ENCODE measurements around the gene PGM2. TPM values are rescaled to one million over a fixed set of nuclear protein-coding genes. Genes with fewer than 3 reads are reported as not detected.

Gene PGM2
- polyA plus RNA-seq, 1 donor (not counting 4 experiments of a cell fraction or from before 2014, with no cell fraction given): 45.0 TPM

DNA sequence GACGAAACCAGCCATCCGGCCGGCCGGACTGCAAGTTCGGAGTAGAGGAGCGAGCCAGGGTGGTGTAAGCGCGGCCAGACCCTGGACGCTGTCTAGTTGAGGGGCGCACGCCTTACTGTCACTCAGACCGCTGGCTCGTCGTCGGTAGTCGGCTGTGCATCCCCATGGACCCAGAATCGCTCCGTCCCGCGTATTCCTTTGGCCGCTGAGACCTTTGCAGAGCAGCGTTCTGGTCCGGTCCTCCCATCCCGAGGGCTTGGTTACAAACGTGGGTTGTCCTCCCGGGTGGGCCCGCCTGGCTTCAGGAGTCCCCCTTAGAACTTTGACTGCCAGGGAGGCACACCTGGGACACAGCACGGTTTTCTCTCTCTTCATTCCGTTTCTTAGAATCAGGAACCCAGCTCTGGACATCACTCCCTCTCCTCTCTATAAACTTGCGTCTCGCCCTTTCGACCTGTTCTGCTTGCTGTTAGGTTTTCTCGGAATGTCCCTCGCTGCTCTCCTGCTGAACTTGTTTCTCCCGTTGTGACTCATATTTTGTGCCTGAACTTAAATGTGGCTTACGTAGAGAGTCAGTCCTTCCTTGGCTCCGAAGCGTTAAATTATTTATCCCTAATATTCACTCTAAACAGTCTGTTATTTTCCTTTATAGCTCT, 672 bp downstream of the PGM2 start:
- Histone ChIP-seq H3K27me3 (ENCODE audit: control insufficient read depth, extremely low read depth, insufficient read depth, low read length) (no peaks in the 10 kb centered on the region), H2AFZ (ENCODE audit: control insufficient read depth, low read length) (peak overlapping the region; percentile 97), H3K27ac (ENCODE audit: control insufficient read depth, insufficient read depth, low read length) (peak overlapping the region; percentile 66), H3K4me3 (ENCODE audit: control insufficient read depth in 2 of 3, extremely low read depth in 1 of 3, insufficient read depth in 2 of 3, low read depth in 1 of 3, low read length in 3 of 3) (peak overlapping the region; percentile 81 to 90 (median 83)), H3K4me2 (ENCODE audit: control insufficient read depth, extremely low read depth, insufficient read depth, low read depth, low read length) (peak overlapping the region; percentile 97), H3K4me1 (ENCODE audit: control insufficient read depth, extremely low read depth, insufficient read depth, low read length) (peaks cover 21% of the 10 kb centered on the region), H3K9me3 (ENCODE audit: control insufficient read depth, low read depth, low read length) (no peaks in the 10 kb centered on the region), H3K36me3 (ENCODE audit: control insufficient read depth in 2 of 2, extremely low read depth in 1 of 2, insufficient read depth in 2 of 2, low read length in 2 of 2) (peaks cover 0 to 9% of the 10 kb centered on the region in 2 experiments), H3K79me2 (ENCODE audit: control insufficient read depth, insufficient read depth, low read length) (peaks cover 14% of the 10 kb centered on the region), H3K9me1 (ENCODE audit: control insufficient read depth, extremely low read depth, insufficient read depth, low read length) (no peaks in the 10 kb centered on the region), H4K20me1 (ENCODE audit: control insufficient read depth, extremely low read depth, insufficient read depth, low read length) (no peaks in the 10 kb centered on the region), H3K9ac (ENCODE audit: control insufficient read depth, extremely low read depth, insufficient read depth, low read length) (peak overlapping the region; percentile 77)
- dilution Hi-C loops (cut with MboI; ENCODE audit: extremely low pct_ligation_motif_present, low sequenced_read_pairs): no loop called here
- no peak for DNase-seq (ENCODE audit: low read depth, low spot score)
- no peak for FAIRE-seq
- TF ChIP-seq, protein P1, sequence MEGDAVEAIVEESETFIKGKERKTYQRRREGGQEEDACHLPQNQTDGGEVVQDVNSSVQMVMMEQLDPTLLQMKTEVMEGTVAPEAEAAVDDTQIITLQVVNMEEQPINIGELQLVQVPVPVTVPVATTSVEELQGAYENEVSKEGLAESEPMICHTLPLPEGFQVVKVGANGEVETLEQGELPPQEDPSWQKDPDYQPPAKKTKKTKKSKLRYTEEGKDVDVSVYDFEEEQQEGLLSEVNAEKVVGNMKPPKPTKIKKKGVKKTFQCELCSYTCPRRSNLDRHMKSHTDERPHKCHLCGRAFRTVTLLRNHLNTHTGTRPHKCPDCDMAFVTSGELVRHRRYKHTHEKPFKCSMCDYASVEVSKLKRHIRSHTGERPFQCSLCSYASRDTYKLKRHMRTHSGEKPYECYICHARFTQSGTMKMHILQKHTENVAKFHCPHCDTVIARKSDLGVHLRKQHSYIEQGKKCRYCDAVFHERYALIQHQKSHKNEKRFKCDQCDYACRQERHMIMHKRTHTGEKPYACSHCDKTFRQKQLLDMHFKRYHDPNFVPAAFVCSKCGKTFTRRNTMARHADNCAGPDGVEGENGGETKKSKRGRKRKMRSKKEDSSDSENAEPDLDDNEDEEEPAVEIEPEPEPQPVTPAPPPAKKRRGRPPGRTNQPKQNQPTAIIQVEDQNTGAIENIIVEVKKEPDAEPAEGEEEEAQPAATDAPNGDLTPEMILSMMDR (optimal IDR thresholded peaks at IDR 0.05 in 1 of 3, IDR thresholded peaks at IDR 0.05 in 1 of 3, conservative IDR thresholded peaks at IDR 0.05 in 1 of 3; ENCODE audit: extremely low read depth in 1 of 3, insufficient read depth in 2 of 3, low read length in 3 of 3): no peak
- TF ChIP-seq EZH2 (IDR thresholded peaks at IDR 0.05; ENCODE audit: low read length): no peak

DNA sequence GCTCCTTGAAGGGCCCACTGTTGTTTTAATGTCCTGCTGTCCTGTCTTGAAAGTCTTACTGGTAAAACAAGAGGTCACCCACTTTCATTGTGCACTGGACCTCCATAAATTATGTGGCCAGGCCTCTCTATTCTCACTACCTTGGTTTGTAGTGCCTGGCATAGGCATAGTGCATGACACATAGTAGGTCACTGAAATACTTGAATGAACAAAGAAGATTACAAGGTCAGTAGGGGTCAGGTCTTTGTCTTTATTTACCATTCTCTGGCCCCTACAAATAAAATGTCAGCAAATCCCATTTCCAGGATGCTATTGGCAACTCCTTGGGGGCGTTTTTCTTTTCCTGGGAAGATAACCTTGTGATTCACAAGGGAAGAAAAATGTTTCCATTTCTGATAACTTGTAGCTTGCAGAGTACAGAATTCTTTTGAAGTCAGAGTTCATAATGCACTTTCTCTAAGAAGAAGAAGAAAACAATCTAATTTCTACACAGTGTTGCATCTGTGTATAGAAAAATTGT, 1.4 kb downstream of the PGM2 start:
- H3K27ac ChIP-seq (ENCODE audit: control insufficient read depth, insufficient read depth, low read length): peak overlapping the region; percentile 66
- dilution Hi-C loops (cut with MboI; ENCODE audit: extremely low pct_ligation_motif_present, low sequenced_read_pairs): no loop called here
- H3K36me3 ChIP-seq (ENCODE audit: control insufficient read depth in 2 of 2, extremely low read depth in 1 of 2, insufficient read depth in 2 of 2, low read length in 2 of 2): peaks cover under 1 to 13% of the 10 kb centered on the region in 2 experiments
- peak overlapping the region; percentile 77 for H3K9ac ChIP-seq (ENCODE audit: control insufficient read depth, extremely low read depth, insufficient read depth, low read length)
- H3K4me3 ChIP-seq (ENCODE audit: control insufficient read depth in 2 of 3, extremely low read depth in 1 of 3, insufficient read depth in 2 of 3, low read depth in 1 of 3, low read length in 3 of 3): peak overlapping the region; percentile 81 to 90 (median 83)
- H3K27me3 ChIP-seq (ENCODE audit: control insufficient read depth, extremely low read depth, insufficient read depth, low read length): no peaks in the 10 kb centered on the region
- DNase-seq (ENCODE audit: low read depth, low spot score): no peak
- H3K79me2 ChIP-seq (ENCODE audit: control insufficient read depth, insufficient read depth, low read length): peaks cover 14% of the 10 kb centered on the region
- peak overlapping the region; percentile 97 for H3K4me2 ChIP-seq (ENCODE audit: control insufficient read depth, extremely low read depth, insufficient read depth, low read depth, low read length)
- TF ChIP-seq, protein P1 (optimal IDR thresholded peaks at IDR 0.05 in 1 of 3, IDR thresholded peaks at IDR 0.05 in 1 of 3, conservative IDR thresholded peaks at IDR 0.05 in 1 of 3; ENCODE audit: extremely low read depth in 1 of 3, insufficient read depth in 2 of 3, low read length in 3 of 3): no peak
- TF ChIP-seq EZH2 (IDR thresholded peaks at IDR 0.05; ENCODE audit: low read length): no peak
- no peak for FAIRE-seq
- H3K4me1 ChIP-seq (ENCODE audit: control insufficient read depth, extremely low read depth, insufficient read depth, low read length): peaks cover 21% of the 10 kb centered on the region
- H2AFZ ChIP-seq (ENCODE audit: control insufficient read depth, low read length): no peak overlapping the region
- H3K9me1 ChIP-seq (ENCODE audit: control insufficient read depth, extremely low read depth, insufficient read depth, low read length): no peaks in the 10 kb centered on the region
- H4K20me1 ChIP-seq (ENCODE audit: control insufficient read depth, extremely low read depth, insufficient read depth, low read length): no peaks in the 10 kb centered on the region
- H3K9me3 ChIP-seq (ENCODE audit: control insufficient read depth, low read depth, low read length): no peaks in the 10 kb centered on the region
